ENCODE results near the gene ZMIZ2.
A peak's percentile ranks its signal among the peaks of the same experiment; 100 is the strongest.

ZMIZ2 gene

GRCh38 chr7:44811571-44811970 is 62.9 kb downstream of the ZMIZ2 start:
- no peak for TF ChIP-seq ZFX (IDR thresholded peaks at IDR 0.05; ENCODE audit: borderline replicate concordance)
- no peak for TF ChIP-seq CTCF (IDR thresholded peaks at IDR 0.05)
- H3K27ac ChIP-seq = peak overlapping the region; percentile 19

- H3K27ac ChIP-seq = no peak overlapping the region
- TF ChIP-seq ZFX (IDR thresholded peaks at IDR 0.05; ENCODE audit: borderline replicate concordance) (no peak), CTCF (IDR thresholded peaks at IDR 0.05) (no peak)
These were observed 66.3 kb downstream of the ZMIZ2 start for GRCh38 chr7:44814919-44815318.

GRCh38 chr7:44819292-44819691 is 70.6 kb downstream of the ZMIZ2 start:
- no peak for TF ChIP-seq ZFX (IDR thresholded peaks at IDR 0.05; ENCODE audit: borderline replicate concordance)
- TF ChIP-seq CTCF (IDR thresholded peaks at IDR 0.05) = no peak
- H3K27ac ChIP-seq = no peak overlapping the region
